Stomach (tissue), 4 donors: ENCODE data around the gene ACAP2.

Experiments
- CTCF ChIP-seq, 7 experiments: fragments of 450-650 bp in 4 of 7; fragments of 200-600 bp in 3 of 7; sonication (generic) in 3 of 7; IDR thresholded peaks; one replicate each; pipeline ENCODE4 v1.5.1; 2016 to 2019; ENCODE audit warnings: antibody characterized with exemption in 7 of 7, control low read depth in 2 of 7, mild to moderate bottlenecking in 1 of 7
- EP300 ChIP-seq: sonication (generic); formaldehyde crosslinking; IDR thresholded peaks from one replicate; pipeline ENCODE4 v1.6.1; 2017; ENCODE audit warnings: antibody characterized with exemption
- POLR2A ChIP-seq, 4 donors: fragments of 450-650 bp; IDR thresholded peaks; one replicate each; pipeline ENCODE4 v1.6.1; 2016; ENCODE audit warnings: antibody characterized with exemption in 4 of 4, control low read depth in 2 of 4, mild to moderate bottlenecking in 1 of 4, moderate library complexity in 1 of 4
- POLR2AphosphoS5 ChIP-seq, 3 donors: sonication (generic); formaldehyde crosslinking; IDR thresholded peaks; one replicate each; pipeline ENCODE4 v1.6.1; 2016; ENCODE audit warnings: antibody characterized with exemption in 3 of 3

- TF ChIP-seq CTCF (IDR thresholded peaks at IDR 0.05): no peak
- no peak for TF ChIP-seq POLR2A (IDR thresholded peaks at IDR 0.05)
- peak in 1 of 3 donors; percentile 56 for TF ChIP-seq POLR2AphosphoS5 (IDR thresholded peaks at IDR 0.05)
- peak; percentile 45 for TF ChIP-seq EP300
Observed at GRCh38 chr3:195240171-195240701, 202.6 kb downstream of the ACAP2 start.
